Colonic mucosa (tissue), 4 donors: ENCODE data around the gene ZC3HAV1. TPM values are rescaled to one million over a fixed set of nuclear protein-coding genes. Genes with fewer than 3 reads are reported as not detected.
"Not testable (repeated sequence)": the region's sequence is repeated elsewhere in the genome, so short reads cannot be mapped to it uniquely, and the experiment has no call there.

Experiments
- DNase-seq: peaks from one replicate; pipeline ENCODE4 v3.0.0-alpha.2; 2020
- H3K27ac ChIP-seq: fragments of 200-600 bp; one replicate; pipeline ENCODE4 v1.8.0; 2021
- H3K27me3 ChIP-seq: fragments of 200-600 bp; one replicate; pipeline ENCODE4 v1.8.0; 2021
- H3K36me3 ChIP-seq: fragments of 200-600 bp; one replicate; pipeline ENCODE4 v1.8.0; 2021
- H3K4me1 ChIP-seq: fragments of 200-600 bp; one replicate; pipeline ENCODE4 v1.8.0; 2021; ENCODE audit warnings: mild to moderate bottlenecking
- H3K4me3 ChIP-seq: fragments of 200-600 bp; one replicate; pipeline ENCODE4 v1.8.0; 2021
- H3K9ac ChIP-seq, 2 donors: one replicate each; pipeline ENCODE4 v1.7.0; 2013; ENCODE audit warnings: control low read depth in 2 of 2, low read depth in 2 of 2, low read length in 2 of 2
- H3K9me3 ChIP-seq: fragments of 200-600 bp; one replicate; pipeline ENCODE4 v1.8.0; 2021
- intact Hi-C: fragments of 100-400 bp; cut with DNase I; formaldehyde crosslinking; loops from one replicate; pipeline ENCODE4 v1.14.1; 2022
- total RNA-seq, 2 donors: library from RNA; stranded (reverse); fragmentation: NEBNext Ultra II Directional in 1 of 2; extraction: Animal tissue kit (Norgen Biotek cat#: 25700) in 1 of 2; gene quantifications; one replicate each; pipeline ENCODE4 v1.2.1, GENCODE V29; 2021
- TF ChIP-seq, protein P1 (sequence below): fragments of 200-600 bp; IDR thresholded peaks from one replicate; pipeline ENCODE4 v1.8.0; 2022; ENCODE audit warnings: antibody characterized with exemption, mild to moderate bottlenecking
- donor health status: healthy.
- donor health status: DM: no; HTN: no; CAD: no.
- donor health status: DM: no; HTN: no; CAD: no.

The ZC3HAV1 gene
- total RNA-seq, 2 donors from 2014 or later: 29.0 to 33.8 TPM

DNA sequence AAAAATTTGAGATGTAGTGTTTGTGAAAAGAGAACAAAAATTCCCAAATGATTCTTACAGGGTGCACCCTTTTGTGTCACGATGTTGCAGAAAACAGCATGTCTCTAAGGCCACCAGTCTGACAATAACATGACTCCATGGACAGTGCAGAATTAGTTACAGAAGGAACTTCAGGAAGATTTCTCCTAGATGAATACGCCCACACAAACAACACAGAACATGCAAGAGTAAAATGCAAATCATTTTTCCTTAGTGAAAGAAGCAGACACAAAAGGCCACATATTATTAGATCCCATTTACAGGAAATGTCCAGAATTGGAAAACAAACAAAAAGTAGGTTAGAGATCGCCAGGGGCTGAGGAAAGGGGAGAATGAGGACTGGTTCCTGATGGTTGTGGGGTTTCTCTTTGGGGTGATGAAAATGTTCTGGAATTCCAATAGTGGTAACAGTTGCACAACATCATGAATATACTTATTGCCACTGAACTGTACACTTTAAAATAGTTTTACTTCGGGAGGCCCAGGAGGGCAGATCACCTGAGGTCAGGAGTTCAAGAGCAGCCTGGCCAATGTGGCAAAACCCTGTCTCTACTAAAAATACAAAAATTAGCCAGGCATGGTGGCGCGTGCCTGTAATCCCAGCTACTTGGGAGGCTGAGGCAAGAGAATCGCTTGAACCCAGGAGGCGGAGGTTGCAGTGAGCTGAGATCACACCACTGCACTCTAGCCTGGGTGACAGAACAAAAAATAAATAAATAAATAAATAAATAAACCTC, 10.2 kb downstream of the ZC3HAV1 start:
- Histone ChIP-seq H3K9me3 (no peaks in the 10 kb centered on the region), H3K4me1 (no peaks in the 10 kb centered on the region), H3K9ac (no peak overlapping the region), H3K4me3 (no peak overlapping the region), H3K36me3 (no peaks in the 10 kb centered on the region), H3K27ac (no peak overlapping the region), H3K27me3 (no peaks in the 10 kb centered on the region)
- no peak for DNase-seq
- intact Hi-C loops: no loop called here
- TF ChIP-seq, protein P1, sequence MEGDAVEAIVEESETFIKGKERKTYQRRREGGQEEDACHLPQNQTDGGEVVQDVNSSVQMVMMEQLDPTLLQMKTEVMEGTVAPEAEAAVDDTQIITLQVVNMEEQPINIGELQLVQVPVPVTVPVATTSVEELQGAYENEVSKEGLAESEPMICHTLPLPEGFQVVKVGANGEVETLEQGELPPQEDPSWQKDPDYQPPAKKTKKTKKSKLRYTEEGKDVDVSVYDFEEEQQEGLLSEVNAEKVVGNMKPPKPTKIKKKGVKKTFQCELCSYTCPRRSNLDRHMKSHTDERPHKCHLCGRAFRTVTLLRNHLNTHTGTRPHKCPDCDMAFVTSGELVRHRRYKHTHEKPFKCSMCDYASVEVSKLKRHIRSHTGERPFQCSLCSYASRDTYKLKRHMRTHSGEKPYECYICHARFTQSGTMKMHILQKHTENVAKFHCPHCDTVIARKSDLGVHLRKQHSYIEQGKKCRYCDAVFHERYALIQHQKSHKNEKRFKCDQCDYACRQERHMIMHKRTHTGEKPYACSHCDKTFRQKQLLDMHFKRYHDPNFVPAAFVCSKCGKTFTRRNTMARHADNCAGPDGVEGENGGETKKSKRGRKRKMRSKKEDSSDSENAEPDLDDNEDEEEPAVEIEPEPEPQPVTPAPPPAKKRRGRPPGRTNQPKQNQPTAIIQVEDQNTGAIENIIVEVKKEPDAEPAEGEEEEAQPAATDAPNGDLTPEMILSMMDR: no peak

- DNase-seq: peak; percentile 41
- H3K4me3 ChIP-seq: no peak overlapping the region
- no peak overlapping the region for H3K9ac ChIP-seq
- H3K27me3 ChIP-seq: no peaks in the 10 kb centered on the region
- H3K4me1 ChIP-seq: no peaks in the 10 kb centered on the region
- no peaks in the 10 kb centered on the region for H3K36me3 ChIP-seq
- TF ChIP-seq, protein P1: no peak
- H3K9me3 ChIP-seq: no peaks in the 10 kb centered on the region
- intact Hi-C loops: no loop called here
- peak overlapping the region; percentile 24 for H3K27ac ChIP-seq
Observed at GRCh38 chr7:139095194-139095659, 14.3 kb downstream of the ZC3HAV1 start.

- Histone ChIP-seq H3K9ac (no peak overlapping the region), H3K4me1 (no peaks in the 10 kb centered on the region), H3K9me3 (no peaks in the 10 kb centered on the region), H3K36me3 (no peaks in the 10 kb centered on the region), H3K4me3 (no peak overlapping the region), H3K27ac (peak overlapping the region; percentile 24), H3K27me3 (no peaks in the 10 kb centered on the region)
- intact Hi-C loops: no loop called here
- no peak for DNase-seq
- TF ChIP-seq, protein P1: no peak
Observed at GRCh38 chr7:139094596-139094995, 14.9 kb downstream of the ZC3HAV1 start.

DNA sequence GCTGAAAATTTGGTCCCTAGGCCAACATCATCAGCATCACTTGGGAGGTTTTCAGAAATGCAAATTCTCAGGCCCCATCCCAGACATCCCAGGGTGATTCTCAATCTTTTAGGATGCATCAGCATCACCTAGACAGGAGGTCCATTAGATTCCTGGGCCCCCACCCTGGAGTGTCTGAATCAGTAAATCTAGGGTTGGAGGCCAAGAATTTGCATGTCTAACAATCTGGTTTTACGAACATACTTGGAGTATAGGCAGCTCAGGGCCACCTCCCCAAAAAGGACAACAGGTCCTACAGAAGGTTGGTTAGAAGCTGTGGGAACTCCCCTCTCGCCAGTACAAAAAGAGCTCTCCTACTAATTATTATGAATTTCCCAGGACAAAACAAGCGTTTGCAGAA, 15.5 kb downstream of the ZC3HAV1 start:
- Histone ChIP-seq H3K4me1 (no peaks in the 10 kb centered on the region), H3K27ac (peak overlapping the region; percentile 24), H3K9me3 (no peaks in the 10 kb centered on the region), H3K36me3 (no peaks in the 10 kb centered on the region), H3K4me3 (no peak overlapping the region), H3K27me3 (no peaks in the 10 kb centered on the region), H3K9ac (no peak overlapping the region)
- DNase-seq: no peak
- intact Hi-C loops: no loop called here
- TF ChIP-seq, protein P1: no peak

DNA sequence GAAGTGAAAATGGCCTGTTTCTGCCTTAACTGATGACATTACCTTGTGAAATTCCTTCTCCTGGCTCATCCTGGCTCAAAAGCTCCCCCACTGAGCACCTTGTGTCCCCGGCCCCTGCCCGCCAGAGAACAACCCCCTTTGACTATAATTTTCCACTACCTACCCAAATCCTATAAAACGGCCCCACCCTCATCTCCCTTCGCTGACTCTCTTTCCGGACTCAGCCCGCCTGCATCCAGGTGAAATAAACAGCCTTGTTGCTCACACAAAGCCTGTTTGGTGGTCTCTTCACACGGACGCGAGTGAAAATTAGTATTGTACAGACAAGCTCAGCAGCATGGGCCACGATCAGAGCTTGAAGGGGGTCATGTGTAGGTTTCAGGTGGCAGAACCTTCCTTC, 16.0 kb downstream of the ZC3HAV1 start:
- DNase-seq, H3K4me1 ChIP-seq, intact Hi-C loops, H3K9ac ChIP-seq, H3K27me3 ChIP-seq, H3K4me3 ChIP-seq, H3K9me3 ChIP-seq, H3K36me3 ChIP-seq: not testable (repeated sequence)
- peak overlapping the region; percentile 24 for H3K27ac ChIP-seq

DNA sequence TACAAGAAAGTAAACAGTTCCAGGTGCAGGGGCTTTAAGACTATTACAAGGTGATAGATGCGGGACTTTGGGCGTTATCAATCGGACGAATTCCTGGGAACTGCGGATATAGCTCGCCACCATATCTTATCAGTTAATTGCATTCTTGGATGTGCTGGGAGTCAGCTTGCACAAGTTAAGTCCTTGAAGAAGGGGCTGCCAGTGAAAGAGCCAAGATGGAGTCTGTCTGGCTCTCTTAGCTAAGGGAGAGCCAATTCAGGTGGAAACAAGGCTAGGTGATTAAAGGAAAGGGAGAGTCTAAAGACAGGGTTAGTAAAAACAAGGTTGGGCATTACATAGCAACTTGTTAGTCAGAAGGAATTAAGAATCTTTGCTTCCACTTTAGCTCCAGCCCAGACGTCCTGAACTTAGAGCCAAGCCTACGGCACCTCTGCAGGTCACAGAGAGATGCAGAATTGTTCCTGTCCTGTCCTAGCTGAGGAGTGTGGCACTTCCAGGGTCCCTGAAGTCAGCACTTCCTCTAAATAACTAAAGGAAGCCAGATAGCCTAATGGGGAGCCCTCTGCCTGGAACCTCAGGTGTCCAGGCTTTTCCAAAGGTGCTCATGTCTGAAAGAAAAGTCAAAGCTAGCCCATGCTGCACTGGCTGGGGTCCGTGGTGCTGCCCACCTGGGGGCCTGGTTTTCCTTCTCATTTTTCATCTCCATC, 17.3 kb downstream of the ZC3HAV1 start:
- TF ChIP-seq, protein P1: no peak
- H3K9ac ChIP-seq: no peak overlapping the region
- intact Hi-C loops: no loop called here
- no peaks in the 10 kb centered on the region for H3K27me3 ChIP-seq
- H3K4me3 ChIP-seq: no peak overlapping the region
- no peaks in the 10 kb centered on the region for H3K36me3 ChIP-seq
- H3K4me1 ChIP-seq: no peaks in the 10 kb centered on the region
- no peak for DNase-seq
- no peaks in the 10 kb centered on the region for H3K9me3 ChIP-seq
- H3K27ac ChIP-seq: no peak overlapping the region
